CD4-positive, alpha-beta T cell (primary cell): ENCODE data around the gene ZSCAN1. TPM values are rescaled to one million over a fixed set of nuclear protein-coding genes. Genes with fewer than 3 reads are reported as not detected.
A peak's percentile ranks its signal among the peaks of the same experiment; 100 is the strongest.
"Not testable (repeated sequence)": the region's sequence is repeated elsewhere in the genome, so short reads cannot be mapped to it uniquely, and the experiment has no call there.

ENCODE experiments used
- ATAC-seq: fragments of 200-7000 bp; cut with Tn5 transposase; one replicate; pipeline ENCODE4 v1.10.0; 2022; ENCODE audit warnings: mild to moderate bottlenecking; ENCODE audit not compliant: poor library complexity
- CTCF ChIA-PET: fragments of 350-600 bp; sonication (Branson Sonifier 250); formaldehyde crosslinking; loops from one replicate; lab custom pipeline; 2021; ENCODE audit warnings: antibody characterized with exemption, inconsistent platforms; lab: Charles Lee
- POLR2A ChIA-PET: fragments of 350-600 bp; sonication (Branson Sonifier 250); formaldehyde crosslinking; loops from one replicate; lab custom pipeline; 2021; ENCODE audit warnings: antibody characterized with exemption, inconsistent platforms; lab: Charles Lee
- DNase-seq, 14 experiments: peaks; one replicate each; pipeline ENCODE4 v3.0.0-alpha.2; 2013 to 2020; ENCODE audit warnings: mixed read lengths in 2 of 14
- H3K27ac ChIP-seq, 2 donors: one replicate each; pipeline versions ENCODE4 v1.5.1 to v1.7.0; 2013; ENCODE audit warnings: low read length in 2 of 2, low read depth in 1 of 2, mild to moderate bottlenecking in 1 of 2
- H3K27me3 ChIP-seq, 2 experiments: 1 replicate in 1 of 2; 2 replicates in 1 of 2; pipeline versions ENCODE4 v1.6.1 to v1.7.0; 2013; ENCODE audit warnings: low read length in 2 of 2, control low read depth in 1 of 2, mild to moderate bottlenecking in 1 of 2, moderate library complexity in 1 of 2; ENCODE audit not compliant: insufficient read depth in 2 of 2, control insufficient read depth in 1 of 2
- H3K36me3 ChIP-seq: one replicate; pipeline ENCODE4 v1.6.1; 2013; ENCODE audit warnings: low read length, control low read depth; ENCODE audit not compliant: insufficient read depth
- H3K4me1 ChIP-seq: one replicate; pipeline ENCODE4 v1.6.1; 2013; ENCODE audit warnings: low read length, control low read depth; ENCODE audit not compliant: insufficient read depth
- H3K4me3 ChIP-seq: one replicate; pipeline ENCODE4 v1.5.1; 2013; ENCODE audit warnings: mild to moderate bottlenecking, low read length, moderate library complexity
- H3K9me3 ChIP-seq, 2 experiments: 1 replicate in 1 of 2; 2 replicates in 1 of 2; pipeline versions ENCODE4 v1.6.1 to v1.7.0; 2013; ENCODE audit warnings: low read length in 2 of 2, mild to moderate bottlenecking in 2 of 2, control low read depth in 1 of 2, moderate library complexity in 1 of 2; ENCODE audit not compliant: control insufficient read depth in 1 of 2, insufficient read depth in 1 of 2
- H3K27ac Mint-ChIP-seq: one replicate; pipeline ENCODE4 v1.8.0; 2020; ENCODE audit warnings: mixed read lengths
- H3K27me3 Mint-ChIP-seq: one replicate; pipeline ENCODE4 v1.8.0; 2021; ENCODE audit warnings: mixed read lengths
- H3K36me3 Mint-ChIP-seq: one replicate; pipeline ENCODE4 v1.8.0; 2021; ENCODE audit warnings: low read depth, mixed read lengths
- H3K4me1 Mint-ChIP-seq: one replicate; pipeline ENCODE4 v1.8.0; 2021; ENCODE audit warnings: low read depth, mixed read lengths
- H3K4me3 Mint-ChIP-seq: one replicate; pipeline ENCODE4 v1.8.0; 2020; ENCODE audit warnings: mild to moderate bottlenecking, mixed read lengths
- H3K9me3 Mint-ChIP-seq: one replicate; pipeline ENCODE4 v1.8.0; 2020; ENCODE audit warnings: mixed read lengths
- intact Hi-C, 2 experiments: fragments of 100-400 bp; cut with DNase I in 1 of 2; cut with micrococcal nuclease in 1 of 2; formaldehyde crosslinking; loops; one replicate each; pipeline versions ENCODE4 v1.15.1 to v1.9.0; 2023 to 2025; cut with DNase I, micrococcal nuclease
- total RNA-seq, 174 experiments: library from RNA in 2 of 174; stranded (reverse) in 2 of 174; gene quantifications; one replicate each; pipeline ENCODE4 v1.2.3 and lab custom pipeline; 2021 to 2026
- TF ChIP-seq, protein P1 (sequence below): fragments of 200-600 bp; IDR thresholded peaks from one replicate; pipeline ENCODE4 v1.8.0; 2022; ENCODE audit warnings: antibody characterized with exemption, mild to moderate bottlenecking

ZSCAN1 gene
- total RNA-seq, 2 experiments from 2014 or later = not detected

DNA sequence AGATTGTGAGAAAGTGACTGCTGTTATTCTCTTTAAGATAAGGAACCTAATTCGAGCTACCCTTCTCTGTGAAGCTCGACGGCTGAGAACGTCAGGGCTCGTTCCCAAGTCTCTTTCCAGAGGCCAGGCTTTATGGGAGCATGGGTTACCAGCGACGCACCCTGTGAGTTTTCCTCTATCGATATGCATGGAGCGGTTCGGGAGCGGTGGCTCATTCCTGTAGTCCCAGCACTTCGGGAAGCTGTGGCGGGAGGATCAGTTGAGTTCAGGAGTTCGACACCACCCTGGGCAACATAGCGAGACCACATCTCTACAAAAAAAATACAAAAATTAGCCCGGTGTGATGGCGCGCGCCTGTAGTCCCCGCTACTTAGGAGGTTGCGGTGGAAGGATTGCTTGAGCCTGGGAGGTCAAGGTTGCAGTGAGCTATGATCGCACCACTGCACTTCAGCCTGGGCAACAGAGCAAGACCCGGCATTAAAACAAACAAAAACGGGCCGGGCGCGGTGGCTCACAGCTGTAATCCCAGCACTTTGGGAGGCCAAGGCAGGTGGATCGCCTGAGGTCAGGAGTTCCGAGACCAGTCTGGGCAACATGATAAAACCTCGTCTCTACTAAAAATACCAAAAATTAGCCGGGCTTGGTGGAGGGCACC lies 30.5 kb upstream of the ZSCAN1 start:
- Mint-ChIP-seq H3K9me3 (peaks cover 15% of the 10 kb centered on the region), H3K36me3 (peaks cover 94% of the 10 kb centered on the region)
- intact Hi-C loops = loop anchor here (2.0 to 10.0 kb wide), 7 partner anchors 86 to 1608 kb away; partner anchors contain the start of genes ZNF329 (in 2 of the 2), ZNF417 (in 1 of the 2), ZNF582 (in 1 of the 2) and ZNF671 (in 1 of the 2)

DNA sequence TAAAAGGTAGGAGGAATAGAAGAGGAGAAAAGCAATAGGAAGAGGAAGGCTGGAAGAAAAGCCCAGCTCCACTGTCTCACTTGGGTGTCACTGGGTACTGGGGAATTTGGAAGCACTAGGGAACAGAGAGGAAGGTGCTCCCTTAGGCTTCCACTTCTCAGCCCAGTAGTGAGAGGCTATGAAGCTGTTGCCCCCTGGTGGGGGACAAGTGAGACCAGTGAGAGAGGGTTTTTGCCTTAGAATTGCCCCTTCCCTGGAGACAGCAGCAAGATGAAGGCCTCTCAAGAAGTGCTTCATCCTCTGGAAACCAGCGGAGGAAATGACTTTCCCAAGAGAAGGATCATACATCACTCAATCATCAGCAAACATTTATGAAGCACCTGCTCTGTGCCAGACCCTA lies 26.5 kb upstream of the ZSCAN1 start:
- ChIA-PET POLR2A (no interaction called here), CTCF (no interaction called here)
- TF ChIP-seq, protein P1, sequence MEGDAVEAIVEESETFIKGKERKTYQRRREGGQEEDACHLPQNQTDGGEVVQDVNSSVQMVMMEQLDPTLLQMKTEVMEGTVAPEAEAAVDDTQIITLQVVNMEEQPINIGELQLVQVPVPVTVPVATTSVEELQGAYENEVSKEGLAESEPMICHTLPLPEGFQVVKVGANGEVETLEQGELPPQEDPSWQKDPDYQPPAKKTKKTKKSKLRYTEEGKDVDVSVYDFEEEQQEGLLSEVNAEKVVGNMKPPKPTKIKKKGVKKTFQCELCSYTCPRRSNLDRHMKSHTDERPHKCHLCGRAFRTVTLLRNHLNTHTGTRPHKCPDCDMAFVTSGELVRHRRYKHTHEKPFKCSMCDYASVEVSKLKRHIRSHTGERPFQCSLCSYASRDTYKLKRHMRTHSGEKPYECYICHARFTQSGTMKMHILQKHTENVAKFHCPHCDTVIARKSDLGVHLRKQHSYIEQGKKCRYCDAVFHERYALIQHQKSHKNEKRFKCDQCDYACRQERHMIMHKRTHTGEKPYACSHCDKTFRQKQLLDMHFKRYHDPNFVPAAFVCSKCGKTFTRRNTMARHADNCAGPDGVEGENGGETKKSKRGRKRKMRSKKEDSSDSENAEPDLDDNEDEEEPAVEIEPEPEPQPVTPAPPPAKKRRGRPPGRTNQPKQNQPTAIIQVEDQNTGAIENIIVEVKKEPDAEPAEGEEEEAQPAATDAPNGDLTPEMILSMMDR = no peak
- peaks cover 9% of the 10 kb centered on the region for H3K4me1 Mint-ChIP-seq
- H3K9me3 ChIP-seq = peaks cover 74 to 79% of the 10 kb centered on the region in 2 experiments
- intact Hi-C loops = loop anchor here in 1 of 2 experiments (10.0 kb wide), 2 partner anchors 282 to 1612 kb away; partner anchors contain the start of genes ZNF582 and ZNF671
- H3K27me3 ChIP-seq = peaks cover 0 to 5% of the 10 kb centered on the region in 2 experiments
- H3K27me3 Mint-ChIP-seq = no peaks in the 10 kb centered on the region
- H3K36me3 Mint-ChIP-seq = peaks cover 72% of the 10 kb centered on the region
- H3K9me3 Mint-ChIP-seq = peaks cover 22% of the 10 kb centered on the region
- no peak for DNase-seq
- H3K4me1 ChIP-seq = peaks cover 21% of the 10 kb centered on the region
- no peak for ATAC-seq
- no peak overlapping the region for H3K4me3 ChIP-seq
- H3K27ac Mint-ChIP-seq = peak overlapping the region; percentile 1
- H3K4me3 Mint-ChIP-seq = no peak overlapping the region
- H3K36me3 ChIP-seq = peaks cover 12% of the 10 kb centered on the region
- H3K27ac ChIP-seq = no peak overlapping the region

More for the DNA sequence above, 30.5 kb upstream of the ZSCAN1 start:
- Mint-ChIP-seq H3K27me3 (no peaks in the 10 kb centered on the region), H3K27ac (peak overlapping the region; percentile 93), H3K4me3 (peak overlapping the region; percentile 78), H3K4me1 (peaks cover 23% of the 10 kb centered on the region)
- ChIA-PET POLR2A (interaction anchor here (0.6 to 3.3 kb wide), 30 partner anchors 9 to 1587 kb away, joined by 3 to 32 read pairs (median 4); partner anchors contain the start of genes ZFP28, ZNF135, ZNF154 and ZNF274), CTCF (interaction anchor here (1.3 kb wide), 1 partner anchor 152 kb away, joined by 3 read pairs; no protein-coding TSS in a partner anchor)
- H3K4me3 ChIP-seq = peak overlapping the region; percentile 95
- TF ChIP-seq, protein P1 = no peak
- peaks cover 49 to 61% of the 10 kb centered on the region in 2 experiments for H3K9me3 ChIP-seq
- H3K27me3 ChIP-seq = no peaks in the 10 kb centered on the region
- no peak for DNase-seq
- no peak for ATAC-seq
- H3K27ac ChIP-seq = peak overlapping the region; percentile 71 to 87
- peaks cover 35% of the 10 kb centered on the region for H3K36me3 ChIP-seq
- peaks cover 24% of the 10 kb centered on the region for H3K4me1 ChIP-seq

DNA sequence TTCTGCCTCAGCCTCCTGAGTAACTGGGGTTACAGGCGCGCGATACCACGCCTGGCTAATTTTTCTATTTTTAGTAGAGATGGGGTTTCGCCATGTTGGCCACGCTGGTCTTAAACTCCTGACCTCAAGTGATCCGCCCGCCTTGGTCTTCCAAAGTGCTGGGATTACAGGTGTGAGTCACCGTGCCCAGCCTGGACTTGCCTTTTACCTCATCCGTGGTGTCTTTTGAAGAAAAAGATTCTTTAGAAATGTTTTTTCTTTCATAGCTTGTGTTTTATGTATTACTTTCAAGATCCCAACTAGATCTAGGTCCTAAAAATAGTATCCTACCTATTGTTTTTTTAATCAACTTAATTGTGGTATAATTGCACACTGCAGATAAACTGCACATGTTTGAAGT lies 24.9 kb upstream of the ZSCAN1 start:
- intact Hi-C loops = loop anchor here in 1 of 2 experiments (10.0 kb wide), 2 partner anchors 284 to 1614 kb away; partner anchors contain the start of genes ZNF582 and ZNF671
- Mint-ChIP-seq H3K36me3 (peaks cover 64% of the 10 kb centered on the region), H3K4me3 (peak overlapping the region; percentile 4), H3K9me3 (peaks cover 20% of the 10 kb centered on the region)
- H3K4me3 ChIP-seq, DNase-seq, POLR2A ChIA-PET, H3K27me3 Mint-ChIP-seq, H3K27ac ChIP-seq, CTCF ChIA-PET, H3K4me1 ChIP-seq, H3K4me1 Mint-ChIP-seq, ATAC-seq, H3K27ac Mint-ChIP-seq, H3K27me3 ChIP-seq: not testable (repeated sequence)
- Histone ChIP-seq H3K36me3 (peaks cover 12% of the 10 kb centered on the region), H3K9me3 (peaks cover 74 to 85% of the 10 kb centered on the region in 2 experiments)
